ENCODE results near the gene XXYLT1. TPM values are rescaled to one million over a fixed set of nuclear protein-coding genes. Genes with fewer than 3 reads are reported as not detected.
A peak's percentile ranks its signal among the peaks of the same experiment; 100 is the strongest.

Gene XXYLT1
- total and polyA plus RNA-seq, 2 donors from 2014 or later, result 5.7 to 10.7 TPM

- Histone ChIP-seq H3K36me3 (ENCODE audit: control insufficient read depth in 2 of 3, insufficient read depth in 3 of 3, low read length in 3 of 3) (no peaks in the 10 kb centered on the region), H3K27ac (ENCODE audit: low read depth in 2 of 2, low read length in 2 of 2) (no peak overlapping the region), H3K4me3 (ENCODE audit: low read length in 3 of 3) (no peak overlapping the region), H3K9me3 (ENCODE audit: control insufficient read depth in 2 of 3, insufficient read depth in 1 of 3, low read length in 3 of 3) (no peaks in the 10 kb centered on the region), H3K9ac (ENCODE audit: low read length in 3 of 3) (no peak overlapping the region), H3K4me1 (ENCODE audit: control insufficient read depth in 2 of 3, insufficient read depth in 2 of 3, low read depth in 1 of 3, low read length in 3 of 3) (peaks cover 9 to 29% (median 10%) of the 10 kb centered on the region in 3 donors), H3K27me3 (ENCODE audit: control insufficient read depth, insufficient read depth, low read length) (no peaks in the 10 kb centered on the region)
- peak in 3 of 5 donors; percentile 48 to 49 (median 49) for DNase-seq
- no peak for TF ChIP-seq CTCF (IDR thresholded peaks at IDR 0.05; ENCODE audit: borderline replicate concordance, extremely low read depth, insufficient read depth)
- intact Hi-C loops (cut with DNase I), result no loop called here
- no peak for FAIRE-seq
Observed at GRCh38 chr3:195153130-195153529, 117.8 kb downstream of the XXYLT1 start.

- TF ChIP-seq CTCF (IDR thresholded peaks at IDR 0.05; ENCODE audit: borderline replicate concordance, extremely low read depth, insufficient read depth), result no peak
- H3K9me3 ChIP-seq (ENCODE audit: control insufficient read depth in 2 of 3, insufficient read depth in 1 of 3, low read length in 3 of 3), result no peaks in the 10 kb centered on the region
- H3K4me3 ChIP-seq (ENCODE audit: low read length in 3 of 3), result no peak overlapping the region
- DNase-seq (no peak), FAIRE-seq (no peak)
- intact Hi-C loops (cut with DNase I), result no loop called here
- no peaks in the 10 kb centered on the region for H3K27me3 ChIP-seq (ENCODE audit: control insufficient read depth, insufficient read depth, low read length)
- H3K36me3 ChIP-seq (ENCODE audit: control insufficient read depth in 2 of 3, insufficient read depth in 3 of 3, low read length in 3 of 3), result no peaks in the 10 kb centered on the region
- peaks cover 9 to 30% (median 10%) of the 10 kb centered on the region in 3 donors for H3K4me1 ChIP-seq (ENCODE audit: control insufficient read depth in 2 of 3, insufficient read depth in 2 of 3, low read depth in 1 of 3, low read length in 3 of 3)
- no peak overlapping the region for H3K27ac ChIP-seq (ENCODE audit: low read depth in 2 of 2, low read length in 2 of 2)
- H3K9ac ChIP-seq (ENCODE audit: low read length in 3 of 3), result no peak overlapping the region
Observed at GRCh38 chr3:195151866-195152541, 119.0 kb downstream of the XXYLT1 start.

- intact Hi-C loops (cut with DNase I), result no loop called here
- H3K9me3 ChIP-seq (ENCODE audit: control insufficient read depth in 2 of 3, insufficient read depth in 1 of 3, low read length in 3 of 3), result no peaks in the 10 kb centered on the region
- no peak overlapping the region for H3K4me3 ChIP-seq (ENCODE audit: low read length in 3 of 3)
- H3K27me3 ChIP-seq (ENCODE audit: control insufficient read depth, insufficient read depth, low read length), result no peaks in the 10 kb centered on the region
- no peak for TF ChIP-seq CTCF (IDR thresholded peaks at IDR 0.05; ENCODE audit: borderline replicate concordance, extremely low read depth, insufficient read depth)
- DNase-seq, result no peak
- H3K36me3 ChIP-seq (ENCODE audit: control insufficient read depth in 2 of 3, insufficient read depth in 3 of 3, low read length in 3 of 3), result no peaks in the 10 kb centered on the region
- H3K4me1 ChIP-seq (ENCODE audit: control insufficient read depth in 2 of 3, insufficient read depth in 2 of 3, low read depth in 1 of 3, low read length in 3 of 3), result peaks cover 9 to 30% (median 10%) of the 10 kb centered on the region in 3 donors
- FAIRE-seq, result peak; percentile 8
- H3K27ac ChIP-seq (ENCODE audit: low read depth in 2 of 2, low read length in 2 of 2), result peak overlapping the region in 1 of 2 donors; percentile 73
- H3K9ac ChIP-seq (ENCODE audit: low read length in 3 of 3), result no peak overlapping the region
Observed at GRCh38 chr3:195151402-195151801, 119.6 kb downstream of the XXYLT1 start.
